Trophoblast cell (in vitro differentiated cells and primary cell): ENCODE results near the gene SERPINE1.
"Not testable (repeated sequence)": the region's sequence is repeated elsewhere in the genome, so short reads cannot be mapped to it uniquely, and the experiment has no call there.

Experiments
- DNase-seq, 2 donors: peaks; one replicate each; pipeline ENCODE4 v3.0.0-alpha.2; 2016
- H2AFZ ChIP-seq: 2 replicates; pipeline ENCODE4 v1.6.1; 2013; ENCODE audit warnings: low read length, moderate library complexity, mild to moderate bottlenecking; ENCODE audit not compliant: insufficient read depth, poor library complexity
- H2AK5ac ChIP-seq: 2 replicates; pipeline ENCODE4 v1.6.1; 2013; ENCODE audit warnings: mild to moderate bottlenecking, low read length
- H2BK120ac ChIP-seq: 2 replicates; pipeline ENCODE4 v1.6.1; 2013; ENCODE audit warnings: low read length, mild to moderate bottlenecking, moderate library complexity; ENCODE audit not compliant: insufficient read depth, poor library complexity
- H2BK12ac ChIP-seq: 2 replicates; pipeline ENCODE4 v1.6.1; 2013; ENCODE audit warnings: mild to moderate bottlenecking, low read length, moderate library complexity
- H2BK5ac ChIP-seq: 2 replicates; pipeline ENCODE4 v1.6.1; 2013; ENCODE audit warnings: low read length, low read depth, moderate library complexity, mild to moderate bottlenecking; ENCODE audit not compliant: poor library complexity
- H3K14ac ChIP-seq: 2 replicates; pipeline ENCODE4 v1.6.1; 2013; ENCODE audit warnings: mild to moderate bottlenecking, low read length
- H3K18ac ChIP-seq: 2 replicates; pipeline ENCODE4 v1.6.1; 2013; ENCODE audit warnings: mild to moderate bottlenecking, low read length
- H3K23ac ChIP-seq: 2 replicates; pipeline ENCODE4 v1.6.1; 2013; ENCODE audit warnings: low read length
- H3K27ac ChIP-seq: 2 replicates; pipeline ENCODE4 v1.5.1; 2013; ENCODE audit warnings: low read depth, mild to moderate bottlenecking, inconsistent platforms, low read length, moderate library complexity
- H3K27me3 ChIP-seq: 2 replicates; pipeline ENCODE4 v1.6.1; 2013; ENCODE audit warnings: inconsistent platforms, mild to moderate bottlenecking, low read length, moderate library complexity; ENCODE audit not compliant: insufficient read depth
- H3K36me3 ChIP-seq, 2 experiments: 1 replicate in 1 of 2; 2 replicates in 1 of 2; pipeline ENCODE4 v1.6.1; 2013; ENCODE audit warnings: low read length in 2 of 2, mild to moderate bottlenecking in 2 of 2, moderate library complexity in 1 of 2; ENCODE audit not compliant: insufficient read depth in 2 of 2, control insufficient read depth in 1 of 2
- H3K4ac ChIP-seq: 2 replicates; pipeline ENCODE4 v1.6.1; 2013; ENCODE audit warnings: low read depth, mild to moderate bottlenecking, low read length, moderate library complexity
- H3K4me1 ChIP-seq, 2 experiments: 1 replicate in 1 of 2; 2 replicates in 1 of 2; pipeline ENCODE4 v1.6.1; 2013; ENCODE audit warnings: low read length in 2 of 2, mild to moderate bottlenecking in 2 of 2, moderate library complexity in 1 of 2; ENCODE audit not compliant: insufficient read depth in 2 of 2, control insufficient read depth in 1 of 2
- H3K4me2 ChIP-seq: 2 replicates; pipeline ENCODE4 v1.6.1; 2013; ENCODE audit warnings: inconsistent platforms, mild to moderate bottlenecking, low read length, moderate library complexity
- H3K4me3 ChIP-seq: 2 replicates; pipeline ENCODE4 v1.5.1; 2013; ENCODE audit warnings: mild to moderate bottlenecking, low read depth, low read length, inconsistent platforms
- H3K79me1 ChIP-seq: one replicate; pipeline ENCODE4 v1.6.1; 2013; ENCODE audit warnings: low read length
- H3K79me2 ChIP-seq: 2 replicates; pipeline ENCODE4 v1.6.1; 2013; ENCODE audit warnings: low read length, mild to moderate bottlenecking; ENCODE audit not compliant: control insufficient read depth, insufficient read depth, poor library complexity
- H3K9ac ChIP-seq: 2 replicates; pipeline ENCODE4 v1.6.1; 2013; ENCODE audit warnings: mild to moderate bottlenecking, low read length
- H3K9me3 ChIP-seq: 2 replicates; pipeline ENCODE4 v1.6.1; 2013; ENCODE audit warnings: low read depth, mild to moderate bottlenecking, control low read depth, inconsistent platforms, low read length; ENCODE audit not compliant: insufficient read depth
- H4K12ac ChIP-seq: 2 replicates; pipeline ENCODE4 v1.6.1; 2013; ENCODE audit warnings: low read depth, mild to moderate bottlenecking, low read length, moderate library complexity
- H4K8ac ChIP-seq: 2 replicates; pipeline ENCODE4 v1.6.1; 2013; ENCODE audit warnings: low read depth, mild to moderate bottlenecking, low read length, moderate library complexity
- H4K91ac ChIP-seq: one replicate; pipeline ENCODE4 v1.6.1; 2013; ENCODE audit warnings: low read depth, mild to moderate bottlenecking, low read length, moderate library complexity
- WGBS: extraction: QIAGEN DNeasy Blood & Tissue Kit; methylation state at CpG from one replicate; pipeline ENCODE4 v1.1.7; 2013; ENCODE audit warnings: missing lambda C conversion rate; ENCODE audit not compliant: insufficient read length, insufficient coverage; ENCODE audit errors: extremely low coverage; 5-methylcytosine and 5-hydroxymethylcytosine counted together

SERPINE1 gene

GRCh38 chr7:101128040-101128834, 1.3 kb downstream of the SERPINE1 start:
- peak overlapping the region; percentile 26 for H3K4me3 ChIP-seq
- H3K36me3 ChIP-seq: peaks cover 11 to 14% of the 10 kb centered on the region in 2 experiments
- H2BK5ac ChIP-seq: no peak overlapping the region
- H3K18ac ChIP-seq: peak overlapping the region; percentile 26
- H2AFZ ChIP-seq: no peak overlapping the region
- peaks cover 29% of the 10 kb centered on the region for H3K79me1 ChIP-seq
- H3K4ac ChIP-seq: no peak overlapping the region
- peak; percentile 49 to 52 for DNase-seq
- peaks cover 7% of the 10 kb centered on the region for H3K79me2 ChIP-seq
- H2BK120ac ChIP-seq: no peak overlapping the region
- peaks cover 27 to 41% of the 10 kb centered on the region in 2 experiments for H3K4me1 ChIP-seq
- peak overlapping the region; percentile 10 for H3K14ac ChIP-seq
- no peak overlapping the region for H3K27ac ChIP-seq
- peak overlapping the region; percentile 16 for H2AK5ac ChIP-seq
- H3K4me2 ChIP-seq: peak overlapping the region; percentile 46
- peaks cover 4% of the 10 kb centered on the region for H3K9me3 ChIP-seq
- H4K91ac ChIP-seq: peak overlapping the region; percentile 11
- no peak overlapping the region for H4K8ac ChIP-seq
- H3K23ac ChIP-seq: no peak overlapping the region
- WGBS: no CpG with 5 or more reads among the region's 14 CpGs
- no peaks in the 10 kb centered on the region for H3K27me3 ChIP-seq
- H2BK12ac ChIP-seq: no peak overlapping the region
- H4K12ac ChIP-seq: no peak overlapping the region
- H3K9ac ChIP-seq: no peak overlapping the region

GRCh38 chr7:101129603-101130117, 2.8 kb downstream of the SERPINE1 start:
- H2BK120ac ChIP-seq: no peak overlapping the region
- no peak for DNase-seq
- no peak overlapping the region for H3K14ac ChIP-seq
- H3K36me3 ChIP-seq: peaks cover 19 to 22% of the 10 kb centered on the region in 2 experiments
- no peak overlapping the region for H4K12ac ChIP-seq
- no peak overlapping the region for H3K23ac ChIP-seq
- H3K4me1 ChIP-seq: peaks cover 19 to 29% of the 10 kb centered on the region in 2 experiments
- no CpG with 5 or more reads among the region's 3 CpGs for WGBS
- H3K4me2 ChIP-seq: no peak overlapping the region
- H2BK5ac ChIP-seq: no peak overlapping the region
- no peak overlapping the region for H3K9ac ChIP-seq
- H2AFZ ChIP-seq: no peak overlapping the region
- H3K79me2 ChIP-seq: peaks cover 7% of the 10 kb centered on the region
- no peak overlapping the region for H2BK12ac ChIP-seq
- H3K18ac ChIP-seq: no peak overlapping the region
- peaks cover 23% of the 10 kb centered on the region for H3K79me1 ChIP-seq
- no peak overlapping the region for H4K91ac ChIP-seq
- no peak overlapping the region for H3K27ac ChIP-seq
- peaks cover 7% of the 10 kb centered on the region for H3K9me3 ChIP-seq
- no peak overlapping the region for H2AK5ac ChIP-seq
- no peak overlapping the region for H3K4ac ChIP-seq
- H4K8ac ChIP-seq: no peak overlapping the region
- no peaks in the 10 kb centered on the region for H3K27me3 ChIP-seq
- H3K4me3 ChIP-seq: no peak overlapping the region

GRCh38 chr7:101132626-101133600, 6.0 kb downstream of the SERPINE1 start:
- not testable (repeated sequence) for H3K4me3 ChIP-seq, H2BK5ac ChIP-seq, H3K23ac ChIP-seq, H2BK12ac ChIP-seq, H3K79me1 ChIP-seq, H4K8ac ChIP-seq, H3K9me3 ChIP-seq, H4K12ac ChIP-seq, H3K18ac ChIP-seq, H3K27ac ChIP-seq, H3K14ac ChIP-seq, H3K9ac ChIP-seq, H3K79me2 ChIP-seq, H3K4me2 ChIP-seq, H3K4ac ChIP-seq, H3K27me3 ChIP-seq, H4K91ac ChIP-seq, H2BK120ac ChIP-seq, H2AK5ac ChIP-seq, H2AFZ ChIP-seq
- H3K4me1 ChIP-seq: peaks cover 3 to 11% of the 10 kb centered on the region in 2 experiments
- DNase-seq: peak; percentile 60 to 61
- WGBS: no CpG with 5 or more reads among the region's 18 CpGs
- H3K36me3 ChIP-seq: peaks cover 34 to 35% of the 10 kb centered on the region in 2 experiments

GRCh38 chr7:101133621-101134398, 6.9 kb downstream of the SERPINE1 start:
- H3K4me3 ChIP-seq: no peak overlapping the region
- H3K9me3 ChIP-seq: peaks cover 3% of the 10 kb centered on the region
- H4K8ac ChIP-seq: no peak overlapping the region
- peaks cover 34 to 35% of the 10 kb centered on the region in 2 experiments for H3K36me3 ChIP-seq
- H3K4me2 ChIP-seq: no peak overlapping the region
- H3K23ac ChIP-seq: no peak overlapping the region
- H3K9ac ChIP-seq: no peak overlapping the region
- no peak overlapping the region for H2BK5ac ChIP-seq
- no peak overlapping the region for H2BK120ac ChIP-seq
- H3K18ac ChIP-seq: no peak overlapping the region
- no peak overlapping the region for H3K4ac ChIP-seq
- H2AFZ ChIP-seq: no peak overlapping the region
- H2AK5ac ChIP-seq: no peak overlapping the region
- H3K27ac ChIP-seq: no peak overlapping the region
- no peak overlapping the region for H4K91ac ChIP-seq
- H3K14ac ChIP-seq: no peak overlapping the region
- no CpG with 5 or more reads among the region's 15 CpGs for WGBS
- no peak overlapping the region for H2BK12ac ChIP-seq
- no peaks in the 10 kb centered on the region for H3K79me2 ChIP-seq
- peak; percentile 45 to 61 for DNase-seq
- peaks cover 0 to 5% of the 10 kb centered on the region in 2 experiments for H3K4me1 ChIP-seq
- no peak overlapping the region for H4K12ac ChIP-seq
- H3K79me1 ChIP-seq: peaks cover 2% of the 10 kb centered on the region
- no peaks in the 10 kb centered on the region for H3K27me3 ChIP-seq
